GM12878 (cell line): Measurements from ENCODE around the gene COL4A2. TPM values are rescaled to one million over a fixed set of nuclear protein-coding genes. Genes with fewer than 3 reads are reported as not detected.

Experiments used
- ATAC-seq: fragments of 200-7000 bp; cut with Tn5 transposase; 3 replicates; pipeline ENCODE4 v1.9.1; 2020; ENCODE audit warnings: mild to moderate bottlenecking, moderate library complexity
- BruUV-seq: library from RNA; stranded (reverse); fragments of 400-500 nt; replicated peaks from 2 replicates; lab custom pipeline; 2021; lab: Mats Ljungman, UMichigan
- CTCF ChIA-PET: fragments of 300-600 bp; sonication (Branson Sonifier 250); formaldehyde crosslinking; extraction: SDS; loops from one replicate; lab custom pipeline; 2021; ENCODE audit warnings: inconsistent platforms; lab: Yijun Ruan, JAX
- POLR2A ChIA-PET: fragments of 350-600 bp; formaldehyde crosslinking; extraction: SDS; loops from one replicate; lab custom pipeline; 2021; ENCODE audit warnings: inconsistent platforms; lab: Charles Lee
- RAD21 ChIA-PET: fragments of 300-600 bp; sonication (Branson Sonifier 250); formaldehyde crosslinking; loops from one replicate; lab custom pipeline; 2023; ENCODE audit warnings: antibody characterized with exemption; ENCODE audit not compliant: unreplicated experiment; lab: Charles Lee
- SMC1A ChIA-PET: fragments of 300-600 bp; sonication (Branson Sonifier 250); formaldehyde crosslinking; loops from one replicate; lab custom pipeline; 2023; ENCODE audit not compliant: unreplicated experiment, uncharacterized antibody; lab: Charles Lee
- DNase-seq: peaks from one replicate; pipeline ENCODE4 v3.0.0-alpha.2; 2011; ENCODE audit warnings: low read depth, low spot score
- FAIRE-seq: peaks from 3 replicates; lab custom pipeline; 2011; peaks lifted over from hg19 to GRCh38; lab: Jason Lieb, UNC
- H2AFZ ChIP-seq: 2 replicates; pipeline ENCODE4 v1.6.0; 2011; ENCODE audit warnings: low read depth, low read length, control low read depth; ENCODE audit not compliant: control insufficient read depth
- H3K27ac ChIP-seq: 2 replicates; pipeline ENCODE4 v1.5.1; 2011; ENCODE audit warnings: control low read depth; ENCODE audit not compliant: control insufficient read depth, insufficient read depth
- H3K27me3 ChIP-seq, 2 experiments: replicated peaks in 1 of 2; 2 replicates each; pipeline versions ENCODE4 v1.6.0 to v1.6.1; 2011; ENCODE audit warnings: low read length in 1 of 2; ENCODE audit not compliant: control insufficient read depth in 2 of 2, insufficient read depth in 2 of 2
- H3K36me3 ChIP-seq, 2 experiments: 2 replicates each; pipeline ENCODE4 v1.5.1; 2011; ENCODE audit warnings: low read length in 1 of 2; ENCODE audit not compliant: control insufficient read depth in 2 of 2, insufficient read depth in 2 of 2
- H3K4me1 ChIP-seq: 2 replicates; pipeline ENCODE4 v1.6.1; 2011; ENCODE audit warnings: mild to moderate bottlenecking, low read length, moderate library complexity, mixed read lengths; ENCODE audit not compliant: control insufficient read depth, insufficient read depth
- H3K4me2 ChIP-seq: 2 replicates; pipeline ENCODE4 v1.6.0; 2011; ENCODE audit warnings: control low read depth; ENCODE audit not compliant: control insufficient read depth, insufficient read depth
- H3K4me3 ChIP-seq: fragments of 200-600 bp; sonication (generic); 2 replicates; pipeline ENCODE4 v1.5.1; 2016
- H3K79me2 ChIP-seq: 2 replicates; pipeline ENCODE4 v1.6.0; 2011; ENCODE audit warnings: low read length; ENCODE audit not compliant: control insufficient read depth, insufficient read depth
- H3K9ac ChIP-seq: 2 replicates; pipeline ENCODE4 v1.8.0; 2011; ENCODE audit warnings: low read length, control low read depth, mixed read lengths; ENCODE audit not compliant: control insufficient read depth, insufficient read depth
- H3K9me3 ChIP-seq: replicated peaks from 3 replicates; pipeline ENCODE4 v1.5.1; 2011; ENCODE audit warnings: mild to moderate bottlenecking, low read length; ENCODE audit not compliant: control insufficient read depth, insufficient read depth
- H4K20me1 ChIP-seq: 2 replicates; pipeline ENCODE4 v1.6.0; 2011; ENCODE audit not compliant: control insufficient read depth, insufficient read depth
- CBX3 ChIP-seq: fragments of 200-600 bp; sonication (generic); IDR thresholded peaks from 2 replicates; pipeline ENCODE4 v1.6.1; 2016; ENCODE audit warnings: low read depth, borderline replicate concordance
- CEBPB ChIP-seq, 2 experiments: fragments of 150-350 bp in 1 of 2; IDR thresholded peaks; 2 replicates each; pipeline ENCODE4 v1.6.1; 2012 to 2014; ENCODE audit warnings: low read depth in 2 of 2, low read length in 2 of 2, borderline replicate concordance in 1 of 2, inconsistent platforms in 1 of 2
- CHD4 ChIP-seq: fragments of 200-600 bp; sonication (generic); IDR thresholded peaks from 2 replicates; pipeline ENCODE4 v1.6.1; 2016; ENCODE audit warnings: mild to moderate bottlenecking
- EGR1 ChIP-seq, 2 experiments: IDR thresholded peaks; 1 replicate in 1 of 2; 2 replicates in 1 of 2; pipeline ENCODE4 v1.6.1; 2011 to 2012; ENCODE audit warnings: low read depth in 2 of 2, low read length in 2 of 2, borderline replicate concordance in 1 of 2, mild to moderate bottlenecking in 1 of 2, moderate library complexity in 1 of 2
- EP300 ChIP-seq, 2 experiments: fragments of 150-350 bp in 1 of 2; IDR thresholded peaks; 2 replicates each; pipeline ENCODE4 v1.6.1; 2011 to 2012; ENCODE audit warnings: low read depth in 2 of 2, low read length in 2 of 2, borderline replicate concordance in 1 of 2, improper control_type of control experiment in 1 of 2, inconsistent platforms in 1 of 2; ENCODE audit not compliant: control insufficient read depth in 1 of 2
- GATAD2B ChIP-seq: fragments of 450-650 bp; conservative IDR thresholded peaks from 2 replicates; pipeline ENCODE4 v1.6.1; 2017; ENCODE audit warnings: low read depth, mild to moderate bottlenecking, moderate library complexity
- NFIC ChIP-seq: IDR thresholded peaks from 2 replicates; pipeline ENCODE4 v1.6.1; 2012; ENCODE audit warnings: low read depth, mild to moderate bottlenecking, inconsistent platforms, low read length, moderate library complexity
- POLR2AphosphoS5 ChIP-seq: IDR thresholded peaks from 2 replicates; pipeline ENCODE4 v1.6.1; 2011; ENCODE audit warnings: mild to moderate bottlenecking, low read length, inconsistent platforms
- SIN3A ChIP-seq: IDR thresholded peaks from 2 replicates; pipeline ENCODE4 v1.6.1; 2012; ENCODE audit warnings: low read depth, low read length, improper control_type of control experiment
- SMARCA5 ChIP-seq: fragments of 450-650 bp; IDR thresholded peaks from 2 replicates; pipeline ENCODE4 v1.6.1; 2017; ENCODE audit warnings: mild to moderate bottlenecking
- SPI1 ChIP-seq: IDR thresholded peaks from 2 replicates; pipeline ENCODE4 v1.6.1; 2011; ENCODE audit warnings: low read depth, mild to moderate bottlenecking, low read length, moderate library complexity, borderline replicate concordance; ENCODE audit not compliant: insufficient read depth
- STAT3 ChIP-seq: IDR thresholded peaks from 2 replicates; pipeline ENCODE4 v1.6.1; 2011; ENCODE audit warnings: low read depth, low read length, improper control_type of control experiment
- SUPT20H ChIP-seq: IDR thresholded peaks from 2 replicates; pipeline ENCODE4 v1.6.1; 2011; ENCODE audit warnings: low read depth, mild to moderate bottlenecking, low read length, moderate library complexity, borderline replicate concordance; ENCODE audit not compliant: control insufficient read depth
- ZNF687 ChIP-seq: fragments of 450-650 bp; IDR thresholded peaks from 2 replicates; pipeline ENCODE4 v1.6.1; 2017; ENCODE audit warnings: mild to moderate bottlenecking, moderate library complexity
- WGBS: methylation state at CpG from one replicate; pipeline ENCODE4 v1.1.6; 2016; ENCODE audit warnings: low lambda C conversion rate; ENCODE audit not compliant: insufficient replicate concordance, insufficient coverage; ENCODE audit errors: missing lambda C conversion rate; 5-methylcytosine and 5-hydroxymethylcytosine counted together
- in situ Hi-C: fragments of 300-500 bp; cut with MboI; formaldehyde crosslinking; loops from 9 replicates; pipeline ENCODE4 v1.14.3; 2018; ENCODE audit warnings: mixed read lengths
- intact Hi-C: fragments of 100-400 bp; cut with micrococcal nuclease; formaldehyde crosslinking; loops from one replicate; pipeline ENCODE4 v1.14.2; 2022; ENCODE audit not compliant: unreplicated experiment
- polyA plus RNA-seq, 11 experiments: library from polyadenylated mRNA; depleted of rRNA in 4 of 11; unstranded in 6 of 11; stranded (reverse) in 5 of 11; fragments of >200 nt; fragmentation: Nextera tagmentation in 4 of 11; fragmentation: Illumina TruSeq in 1 of 11; extraction: Ambion mirVana in 4 of 11; extraction: Trizol in 1 of 11; gene quantifications; 1 replicate in 1 of 11; 2 replicates in 10 of 11; pipeline versions ENCODE4 v1.2.1 to v1.2.3, GENCODE V29; 2011 to 2016; ENCODE audit warnings: inconsistent platforms in 2 of 11, missing spikeins in 2 of 11, low read depth in 1 of 11
- total RNA-seq, 4 experiments: library from RNA; depleted of rRNA in 3 of 4; stranded (reverse); fragments of >200 nt in 3 of 4; fragmentation: Illumina TruSeq in 1 of 4; extraction: Trizol in 1 of 4; gene quantifications; 2 replicates each; pipeline versions ENCODE4 v1.2.1 to v1.2.3, GENCODE V29; 2013 to 2021
- TF ChIP-seq, protein P1 (sequence below): fragments of 450-650 bp; formaldehyde crosslinking; IDR thresholded peaks from 2 replicates; pipeline ENCODE4 v1.4.0; 2022; ENCODE audit warnings: mild to moderate bottlenecking, moderate library complexity

Gene COL4A2
- total and polyA plus RNA-seq, 10 of the 15 experiments (the other 5 are each of a cell fraction or from before 2014, with no cell fraction given), result 0.16 to 1.6 (median 0.62) TPM; not detected in 3

- no peak for FAIRE-seq
- 40% methylated on average over 10 of the region's 10 CpGs for WGBS
- Histone ChIP-seq H3K9ac (no peak overlapping the region), H4K20me1 (no peaks in the 10 kb centered on the region), H3K4me1 (peaks cover 4% of the 10 kb centered on the region), H3K4me2 (no peak overlapping the region), H3K27me3 (no peaks in the 10 kb centered on the region), H3K4me3 (no peak overlapping the region), H3K9me3 (no peaks in the 10 kb centered on the region)
- no peak for DNase-seq
- intact Hi-C loops, result loop anchor here (5.0 kb wide), 1 partner anchor 38 kb away; no protein-coding TSS in a partner anchor
- POLR2A ChIA-PET, result interaction anchor here (1.1 to 1.4 kb wide), 3 partner anchors 22 to 38 kb away, joined by 3 to 5 read pairs (median 3); no protein-coding TSS in a partner anchor
- SMC1A ChIA-PET, result interaction anchor here (0.9 to 4.3 kb wide), 12 partner anchors 9 to 187 kb away, joined by 3 to 43 read pairs (median 10); no protein-coding TSS in a partner anchor
- ATAC-seq, result no peak
- TF ChIP-seq EP300 (IDR thresholded peaks at IDR 0.05; ENCODE audit: borderline replicate concordance in 1 of 2, control insufficient read depth in 1 of 2, low read depth in 2 of 2, low read length in 2 of 2), result no peak
- no peak for TF ChIP-seq SUPT20H
- TF ChIP-seq ZNF687, result no peak
- no peak for TF ChIP-seq NFIC
- no peak for TF ChIP-seq SMARCA5
- no peak for TF ChIP-seq SPI1
- TF ChIP-seq, protein P1, sequence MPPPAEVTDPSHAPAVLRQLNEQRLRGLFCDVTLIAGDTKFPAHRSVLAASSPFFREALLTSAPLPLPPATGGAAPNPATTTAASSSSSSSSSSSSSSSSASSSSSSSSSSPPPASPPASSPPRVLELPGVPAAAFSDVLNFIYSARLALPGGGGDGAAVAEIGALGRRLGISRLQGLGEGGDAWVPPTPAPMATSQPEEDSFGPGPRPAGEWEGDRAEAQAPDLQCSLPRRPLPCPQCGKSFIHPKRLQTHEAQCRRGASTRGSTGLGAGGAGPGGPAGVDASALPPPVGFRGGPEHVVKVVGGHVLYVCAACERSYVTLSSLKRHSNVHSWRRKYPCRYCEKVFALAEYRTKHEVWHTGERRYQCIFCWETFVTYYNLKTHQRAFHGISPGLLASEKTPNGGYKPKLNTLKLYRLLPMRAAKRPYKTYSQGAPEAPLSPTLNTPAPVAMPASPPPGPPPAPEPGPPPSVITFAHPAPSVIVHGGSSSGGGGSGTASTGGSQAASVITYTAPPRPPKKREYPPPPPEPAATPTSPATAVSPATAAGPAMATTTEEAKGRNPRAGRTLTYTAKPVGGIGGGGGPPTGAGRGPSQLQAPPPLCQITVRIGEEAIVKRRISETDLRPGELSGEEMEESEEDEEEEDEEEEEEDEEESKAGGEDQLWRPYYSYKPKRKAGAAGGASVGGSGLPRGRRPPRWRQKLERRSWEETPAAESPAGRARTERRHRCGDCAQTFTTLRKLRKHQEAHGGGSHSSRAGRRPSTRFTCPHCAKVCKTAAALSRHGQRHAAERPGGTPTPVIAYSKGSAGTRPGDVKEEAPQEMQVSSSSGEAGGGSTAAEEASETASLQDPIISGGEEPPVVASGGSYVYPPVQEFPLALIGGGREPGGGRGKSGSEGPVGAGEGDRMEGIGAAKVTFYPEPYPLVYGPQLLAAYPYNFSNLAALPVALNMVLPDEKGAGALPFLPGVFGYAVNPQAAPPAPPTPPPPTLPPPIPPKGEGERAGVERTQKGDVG (CRISPR knock-in tag), result no peak
- TF ChIP-seq CEBPB (IDR thresholded peaks at IDR 0.05; ENCODE audit: borderline replicate concordance in 1 of 2, low read depth in 2 of 2, low read length in 2 of 2), result no peak
- no peak for TF ChIP-seq STAT3
- TF ChIP-seq GATAD2B, result no peak
- TF ChIP-seq CHD4, result no peak
- no peak for TF ChIP-seq POLR2AphosphoS5
- TF ChIP-seq SIN3A, result no peak
- no peak for TF ChIP-seq CBX3
- no peak for TF ChIP-seq EGR1 (IDR thresholded peaks at IDR 0.05; ENCODE audit: borderline replicate concordance in 1 of 2, low read depth in 2 of 2, low read length in 2 of 2)
- TF ChIP-seq, all 136 proteins: peak for 0
- no peaks in the 10 kb centered on the region for H3K36me3 ChIP-seq
- no peak overlapping the region for H3K27ac ChIP-seq
- no TSS peak for BruUV-seq
- no peak overlapping the region for H2AFZ ChIP-seq
- H3K79me2 ChIP-seq, result no peaks in the 10 kb centered on the region
- RAD21 ChIA-PET, result interaction anchor here (1.0 to 3.6 kb wide), 7 partner anchors 10 to 189 kb away, joined by 3 to 22 read pairs (median 8); no protein-coding TSS in a partner anchor
- in situ Hi-C loops, result loop anchor here (5.0 to 25.0 kb wide), 2 partner anchors 188 to 1448 kb away; no protein-coding TSS in a partner anchor
- CTCF ChIA-PET, result interaction anchor here (0.6 to 3.6 kb wide), 18 partner anchors 9 to 1264 kb away, joined by 3 to 80 read pairs (median 4); no protein-coding TSS in a partner anchor
These were observed 102.9 kb downstream of the COL4A2 start for GRCh38 chr13:110410000-110410399.
